Pancreas (tissue), 10 donors: ENCODE measurements around the gene FAAH2. TPM values are rescaled to one million over a fixed set of nuclear protein-coding genes. Genes with fewer than 3 reads are reported as not detected.
"Not testable (repeated sequence)": the region's sequence is repeated elsewhere in the genome, so short reads cannot be mapped to it uniquely, and the experiment has no call there.

ENCODE experiments used
- ATAC-seq, 4 donors: fragments of 200-7000 bp; cut with Tn5 transposase; one replicate each; pipeline versions ENCODE4 v1.8.0 to v1.9.1; 2020; ENCODE audit warnings: mild to moderate bottlenecking in 4 of 4, moderate library complexity in 4 of 4
- DNase-seq, 6 donors: peaks; one replicate each; pipeline ENCODE4 v3.0.0-alpha.2; 2020
- FAIRE-seq: peaks from 2 replicates; lab custom pipeline; 2012; peaks lifted over from hg19 to GRCh38; lab: Jason Lieb, UNC
- H3K27ac ChIP-seq, 4 donors: fragments of 200-600 bp; sonication (generic); 1 replicate in 3 of 4; 2 replicates in 1 of 4; pipeline versions ENCODE4 v1.5.0 to v1.8.0; 2020
- H3K27me3 ChIP-seq, 4 donors: fragments of 200-600 bp; one replicate each; pipeline ENCODE4 v1.8.0; 2021
- H3K36me3 ChIP-seq, 3 donors: fragments of 200-600 bp; sonication (generic) in 1 of 3; one replicate each; pipeline versions ENCODE4 v1.5.0 to v1.8.0; 2020 to 2021
- H3K4me1 ChIP-seq, 3 donors: fragments of 200-600 bp; one replicate each; pipeline ENCODE4 v1.8.0; 2021
- H3K4me3 ChIP-seq, 4 donors: fragments of 200-600 bp; sonication (generic) in 2 of 4; one replicate each; pipeline versions ENCODE4 v1.5.0 to v1.8.0; 2020 to 2021
- H3K9me3 ChIP-seq, 4 donors: fragments of 200-600 bp; one replicate each; pipeline ENCODE4 v1.8.0; 2021
- WGBS, 2 donors: extraction: QIAGEN DNeasy Blood & Tissue Kit; methylation state at CpG; one replicate each; pipeline ENCODE4 v1.1.7; 2013; 5-methylcytosine and 5-hydroxymethylcytosine counted together
- intact Hi-C, 3 donors: fragments of 100-400 bp; cut with DNase I; formaldehyde crosslinking; loops; one replicate each; pipeline versions ENCODE4 v1.11.1 to v1.14.2; 2022
- polyA plus RNA-seq, 2 donors: library from polyadenylated mRNA; stranded (reverse); fragments of 200-250 nt; gene quantifications; one replicate each; pipeline ENCODE4 v1.2.3, GENCODE V29; 2013
- total RNA-seq, 6 donors: library from RNA; stranded (reverse); fragmentation: NEBNext Ultra II Directional in 4 of 6; extraction: Animal tissue kit (Norgen Biotek cat#: 25700) in 4 of 6; gene quantifications; one replicate each; pipeline versions ENCODE4 v1.2.1 to v1.2.4, GENCODE V29; 2021 to 2023
- TF ChIP-seq, protein P1 (sequence below), 4 donors: fragments of 200-600 bp; sonication (generic) in 3 of 4; IDR thresholded peaks; one replicate each; pipeline versions ENCODE4 v1.5.0 to v1.8.0; 2021; ENCODE audit warnings: antibody characterized with exemption in 4 of 4
- donor health status: healthy with polysubstance abuse.
- donor health status: DM: no; HTN: no; CAD: no; lungs with moderate emphysema.
- donor health status: DM: no; HTN: no; CAD: no.
- donor health status: control.
- donor health status: control.
- donor health status: Bipolar disorder and iron deficiency.
- donor health status: DM: yes; HTN: yes; CAD: no.
- donor health status: DM: no; HTN: no; CAD: no.
- donor health status: DM: no; HTN: no; CAD: no.
- donor health status: DM: yes; HTN: yes; CAD: no.

Gene FAAH2
- total and polyA plus RNA-seq, 8 donors = 13.3 to 22.2 (median 17.8) TPM

DNA sequence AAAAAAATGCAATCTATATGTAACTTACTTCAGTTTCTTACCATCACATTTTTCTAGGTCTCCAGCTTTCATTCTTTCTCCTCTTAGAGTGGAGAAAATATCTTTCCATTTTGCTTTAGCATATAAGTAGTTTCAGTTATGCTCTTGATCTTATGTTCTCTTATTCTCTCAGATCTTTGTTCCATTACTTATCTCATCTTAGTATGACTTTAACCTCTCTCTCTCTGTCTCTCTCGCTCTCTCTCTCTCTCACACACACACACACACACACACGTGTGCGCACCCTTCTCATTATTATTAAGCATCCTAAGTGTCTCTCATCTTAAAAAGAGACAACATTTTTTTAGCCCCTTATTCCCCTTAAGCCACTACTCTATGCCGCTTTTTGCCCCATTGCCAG, 92.8 kb downstream of the FAAH2 start:
- H3K4me3 ChIP-seq = no peak overlapping the region
- intact Hi-C loops = no loop called here
- FAIRE-seq (peak; percentile 29), ATAC-seq (no peak), DNase-seq (no peak)
- H3K4me1 ChIP-seq = no peaks in the 10 kb centered on the region
- no peak overlapping the region for H3K27ac ChIP-seq
- H3K36me3 ChIP-seq = no peaks in the 10 kb centered on the region
- TF ChIP-seq, protein P1, sequence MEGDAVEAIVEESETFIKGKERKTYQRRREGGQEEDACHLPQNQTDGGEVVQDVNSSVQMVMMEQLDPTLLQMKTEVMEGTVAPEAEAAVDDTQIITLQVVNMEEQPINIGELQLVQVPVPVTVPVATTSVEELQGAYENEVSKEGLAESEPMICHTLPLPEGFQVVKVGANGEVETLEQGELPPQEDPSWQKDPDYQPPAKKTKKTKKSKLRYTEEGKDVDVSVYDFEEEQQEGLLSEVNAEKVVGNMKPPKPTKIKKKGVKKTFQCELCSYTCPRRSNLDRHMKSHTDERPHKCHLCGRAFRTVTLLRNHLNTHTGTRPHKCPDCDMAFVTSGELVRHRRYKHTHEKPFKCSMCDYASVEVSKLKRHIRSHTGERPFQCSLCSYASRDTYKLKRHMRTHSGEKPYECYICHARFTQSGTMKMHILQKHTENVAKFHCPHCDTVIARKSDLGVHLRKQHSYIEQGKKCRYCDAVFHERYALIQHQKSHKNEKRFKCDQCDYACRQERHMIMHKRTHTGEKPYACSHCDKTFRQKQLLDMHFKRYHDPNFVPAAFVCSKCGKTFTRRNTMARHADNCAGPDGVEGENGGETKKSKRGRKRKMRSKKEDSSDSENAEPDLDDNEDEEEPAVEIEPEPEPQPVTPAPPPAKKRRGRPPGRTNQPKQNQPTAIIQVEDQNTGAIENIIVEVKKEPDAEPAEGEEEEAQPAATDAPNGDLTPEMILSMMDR (IDR thresholded peaks at IDR 0.05) = no peak
- no peaks in the 10 kb centered on the region for H3K9me3 ChIP-seq
- 72 to 73% methylated on average over 4 of the region's 4 CpGs for WGBS, 2 donors
- H3K27me3 ChIP-seq = peaks cover 0 to 5% (median 0%) of the 10 kb centered on the region in 4 donors

DNA sequence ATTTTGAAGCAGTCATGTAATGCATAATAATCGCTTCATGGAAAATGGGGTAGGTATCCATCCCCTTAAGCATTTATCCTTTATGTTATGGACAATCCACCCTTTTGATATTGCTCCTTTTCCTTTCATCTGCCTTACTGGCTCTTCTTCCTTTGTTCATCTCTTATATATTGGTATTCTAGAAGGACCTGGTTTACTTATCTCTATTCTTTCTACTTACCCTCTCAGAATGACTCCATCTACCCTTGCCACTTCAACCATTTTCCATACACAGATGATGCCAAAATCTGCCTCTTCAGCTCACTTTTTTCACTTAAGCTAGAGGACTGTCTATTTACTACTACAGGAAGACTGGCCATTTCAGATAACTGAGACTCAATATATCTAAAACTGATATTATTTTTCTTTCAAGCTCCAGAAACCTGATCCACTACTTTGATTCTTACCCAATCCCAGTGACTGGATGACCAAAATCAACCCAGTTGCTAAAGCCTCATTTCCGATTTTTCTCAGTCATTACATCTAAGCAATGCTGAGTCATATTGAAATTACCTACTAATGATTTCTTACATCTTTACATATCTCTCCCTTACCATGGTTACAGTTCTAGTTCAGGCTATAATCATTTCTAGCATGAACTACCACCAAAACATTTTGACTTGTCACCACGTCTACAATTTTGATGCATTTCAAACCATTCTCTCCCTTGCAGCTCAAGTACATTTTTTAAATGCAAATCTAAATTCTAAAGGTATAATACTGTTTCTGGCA, 93.7 kb downstream of the FAAH2 start:
- intact Hi-C loops = no loop called here
- H3K4me3 ChIP-seq = no peak overlapping the region
- no peak overlapping the region for H3K27ac ChIP-seq
- H3K27me3 ChIP-seq = peaks cover 0 to 5% (median 0%) of the 10 kb centered on the region in 4 donors
- no peak for ATAC-seq
- no peak for FAIRE-seq
- no peaks in the 10 kb centered on the region for H3K4me1 ChIP-seq
- WGBS, 2 donors = 79 to 96% methylated on average over 3 of the region's 3 CpGs
- no peaks in the 10 kb centered on the region for H3K9me3 ChIP-seq
- no peaks in the 10 kb centered on the region for H3K36me3 ChIP-seq
- no peak for DNase-seq
- TF ChIP-seq, protein P1 (IDR thresholded peaks at IDR 0.05) = no peak

DNA sequence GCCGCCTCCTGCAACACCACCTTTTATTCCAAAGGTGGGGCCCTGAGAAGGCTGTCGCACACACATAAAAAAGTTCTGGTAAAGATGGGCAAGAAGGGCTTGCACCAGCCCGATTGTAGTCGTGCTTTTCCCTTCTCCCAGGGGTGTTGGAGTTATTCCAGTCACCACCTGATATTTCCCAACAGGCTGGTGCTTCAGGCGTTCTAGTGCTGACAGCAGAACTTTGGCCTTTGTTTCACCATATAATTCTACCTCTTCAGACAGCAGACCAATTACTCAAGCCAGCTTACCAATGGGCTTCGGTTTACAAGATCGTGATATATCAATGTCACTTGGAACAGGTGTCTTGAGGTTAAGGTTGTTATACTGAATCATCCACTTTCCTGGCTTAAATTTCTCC, 107.7 kb downstream of the FAAH2 start:
- WGBS, 2 donors = 71 to 95% methylated on average over 7 of the region's 7 CpGs
- H3K27ac ChIP-seq, H3K36me3 ChIP-seq, ATAC-seq, FAIRE-seq, DNase-seq, H3K9me3 ChIP-seq, intact Hi-C loops, H3K4me3 ChIP-seq, H3K4me1 ChIP-seq, H3K27me3 ChIP-seq: not testable (repeated sequence)

DNA sequence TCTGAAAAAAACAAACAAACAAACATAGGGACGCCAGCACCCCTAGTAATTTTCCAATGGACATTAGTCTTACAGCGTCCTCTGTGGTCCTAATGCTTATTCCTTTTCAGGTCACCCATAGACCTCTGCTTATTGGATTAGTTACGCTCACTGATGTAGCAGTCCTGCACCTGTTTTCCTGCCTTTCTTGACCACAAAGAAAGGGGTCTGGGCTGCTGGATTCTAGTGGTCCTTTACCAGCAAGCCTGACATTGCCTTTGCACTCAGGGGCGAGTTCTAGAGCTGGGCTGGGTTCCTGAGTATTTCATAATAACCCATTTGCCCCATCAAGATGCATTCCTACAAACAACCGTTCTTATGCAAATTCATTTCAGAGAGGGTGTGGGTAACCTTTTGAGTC, 116.7 kb downstream of the FAAH2 start:
- H3K27ac ChIP-seq, H3K4me3 ChIP-seq, H3K9me3 ChIP-seq, H3K4me1 ChIP-seq, ATAC-seq, DNase-seq, H3K36me3 ChIP-seq, intact Hi-C loops, FAIRE-seq, H3K27me3 ChIP-seq: not testable (repeated sequence)
- WGBS, 2 donors = 65 to 88% methylated on average over 5 of the region's 5 CpGs

DNA sequence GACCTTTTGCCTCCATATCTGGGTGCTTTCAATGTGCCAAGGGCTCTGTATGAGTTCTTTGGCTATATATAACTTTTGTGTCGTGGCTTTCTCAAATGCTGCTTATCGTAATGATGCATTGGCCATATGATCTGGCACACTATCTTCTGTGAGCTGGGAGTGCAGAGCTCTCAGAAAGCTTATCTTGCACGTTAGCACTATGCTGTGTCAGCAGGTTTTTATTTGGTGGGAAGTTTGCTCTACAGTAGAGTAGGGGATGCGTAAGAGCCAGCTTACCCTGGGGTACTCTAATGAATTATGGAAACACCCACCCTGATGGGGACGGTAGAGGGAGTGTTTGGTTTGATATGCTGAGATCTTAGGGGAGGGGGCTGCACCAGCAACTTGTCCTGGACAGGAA, 119.6 kb downstream of the FAAH2 start:
- no peaks in the 10 kb centered on the region for H3K9me3 ChIP-seq
- H3K27me3 ChIP-seq = no peaks in the 10 kb centered on the region
- DNase-seq = no peak
- FAIRE-seq = no peak
- H3K36me3 ChIP-seq = no peaks in the 10 kb centered on the region
- no peak overlapping the region for H3K4me3 ChIP-seq
- H3K4me1 ChIP-seq = no peaks in the 10 kb centered on the region
- no peak for ATAC-seq
- H3K27ac ChIP-seq = no peak overlapping the region
- WGBS, 2 donors = 58 to 75% methylated on average over 5 of the region's 5 CpGs
- TF ChIP-seq, protein P1 (IDR thresholded peaks at IDR 0.05) = no peak
- intact Hi-C loops = no loop called here

DNA sequence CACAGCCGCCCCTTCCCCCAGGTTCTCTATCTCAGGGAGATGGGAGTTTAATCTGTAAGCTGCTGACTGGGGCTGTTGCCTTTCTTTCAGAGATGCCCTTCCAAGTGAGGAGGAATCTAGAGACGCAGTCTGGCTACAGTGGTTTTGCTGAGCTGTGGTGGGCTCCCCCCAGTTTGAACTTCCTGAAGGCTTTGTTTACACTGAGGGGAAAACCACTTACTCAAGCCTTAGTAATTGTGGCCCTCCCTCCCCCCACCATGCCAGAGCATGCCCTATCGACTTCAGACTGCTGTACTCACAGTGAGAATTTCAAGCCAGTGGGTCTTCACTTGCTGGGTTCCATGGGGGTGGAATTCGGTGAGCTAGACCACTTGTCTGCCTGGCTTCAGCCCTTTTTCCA, 131.3 kb downstream of the FAAH2 start:
- Histone ChIP-seq H3K4me3 (no peak overlapping the region), H3K27ac (no peak overlapping the region), H3K4me1 (no peaks in the 10 kb centered on the region), H3K27me3 (no peaks in the 10 kb centered on the region), H3K36me3 (no peaks in the 10 kb centered on the region), H3K9me3 (no peaks in the 10 kb centered on the region)
- DNase-seq (no peak), ATAC-seq (no peak), FAIRE-seq (no peak)
- intact Hi-C loops = no loop called here
- WGBS, 2 donors = 62 to 91% methylated on average over 4 of the region's 4 CpGs
- TF ChIP-seq, protein P1 (IDR thresholded peaks at IDR 0.05) = no peak
